KG1 (cell line): ENCODE results near the gene NSD1.
"Not testable (repeated sequence)": the region's sequence is repeated elsewhere in the genome, so short reads cannot be mapped to it uniquely, and the experiment has no call there.

ENCODE experiments used
- DNase-seq: peaks from one replicate; lab custom pipeline; 2025; lab: John Stamatoyannopoulos, UW

Gene NSD1

GRCh38 chr5:177130211-177131018, 3.2 kb upstream of the NSD1 start:
- DNase-seq = no peak

DNA sequence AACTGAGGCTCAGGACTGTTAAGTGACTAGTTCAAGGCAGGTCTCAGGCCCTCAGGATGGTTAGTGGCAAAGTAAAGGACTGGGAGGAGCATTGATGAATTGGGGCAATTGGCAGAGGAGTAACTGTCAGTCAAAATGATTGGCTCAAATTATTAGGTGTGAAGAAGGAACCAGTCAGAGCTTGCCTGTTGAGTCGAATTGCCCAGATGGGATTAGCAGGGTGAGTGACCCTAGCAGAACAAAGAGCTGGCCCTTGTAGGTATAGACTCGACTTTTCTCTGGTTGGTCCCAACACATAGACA, 2.6 kb upstream of the NSD1 start:
- DNase-seq = no peak

DNA sequence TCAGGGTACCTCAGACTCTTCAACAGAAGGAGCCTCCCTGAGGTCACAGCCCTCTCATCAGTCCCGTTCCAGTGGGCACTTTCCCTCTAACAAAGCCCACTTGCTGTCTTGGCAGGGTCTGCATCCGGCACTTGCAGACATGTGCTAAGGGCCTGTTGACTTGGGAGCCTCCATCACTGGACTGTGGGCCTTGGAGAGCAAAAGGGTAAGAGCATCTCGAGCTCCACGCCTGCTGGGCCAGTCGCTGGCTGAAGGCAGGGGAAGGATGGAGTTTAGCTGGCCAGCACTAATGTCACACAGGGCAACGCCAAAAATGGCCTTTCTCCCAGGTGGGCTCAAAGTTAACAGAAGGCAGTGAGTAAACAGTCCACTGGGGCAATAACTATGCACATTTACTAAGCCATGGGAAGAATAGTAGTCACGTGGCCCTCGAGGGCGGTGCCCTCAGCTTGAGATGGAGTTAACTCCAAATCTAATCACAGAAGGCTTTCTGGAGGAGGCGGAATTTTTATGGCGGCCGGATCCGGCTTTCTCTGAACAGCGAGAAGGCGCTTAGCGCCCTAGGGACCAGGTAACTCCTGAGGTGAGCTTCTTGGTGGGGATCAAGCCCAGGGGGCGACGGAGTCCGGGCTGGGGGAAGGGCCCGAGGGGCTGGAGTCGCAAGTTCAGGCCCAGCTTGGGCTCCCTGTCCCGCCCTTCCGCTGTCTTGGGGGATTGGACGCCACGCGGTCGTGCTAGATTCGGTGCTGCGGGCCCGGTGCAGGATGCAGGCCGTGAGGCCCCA, 2.0 kb upstream of the NSD1 start:
- DNase-seq = no peak

- no peak for DNase-seq
These were observed 1.2 kb upstream of the NSD1 start for GRCh38 chr5:177132136-177133095.

GRCh38 chr5:177133853-177134696, 502 bp downstream of the NSD1 start:
- peak; percentile 34 for DNase-seq

GRCh38 chr5:177134697-177135225, 1.2 kb downstream of the NSD1 start:
- DNase-seq = no peak

DNA sequence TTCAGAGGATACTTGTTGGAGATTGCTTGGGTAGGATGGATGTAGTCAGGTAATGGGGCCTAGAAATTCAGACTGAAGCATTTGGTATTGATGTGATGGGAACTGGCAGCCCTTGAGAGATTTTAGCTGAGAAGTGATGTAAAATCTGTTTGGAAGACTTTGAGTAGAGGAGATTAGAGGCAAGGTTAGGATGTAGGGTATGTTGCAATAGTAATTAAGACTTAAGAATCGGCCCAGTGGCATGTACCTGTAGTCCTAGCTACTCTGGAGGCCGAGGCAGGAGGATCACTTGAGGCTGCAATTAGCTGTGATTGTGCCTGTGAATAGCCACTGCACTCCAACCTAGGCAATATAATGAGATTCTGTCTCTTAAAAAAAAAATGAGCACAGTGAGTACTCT, 6.7 kb downstream of the NSD1 start:
- no peak for DNase-seq

DNA sequence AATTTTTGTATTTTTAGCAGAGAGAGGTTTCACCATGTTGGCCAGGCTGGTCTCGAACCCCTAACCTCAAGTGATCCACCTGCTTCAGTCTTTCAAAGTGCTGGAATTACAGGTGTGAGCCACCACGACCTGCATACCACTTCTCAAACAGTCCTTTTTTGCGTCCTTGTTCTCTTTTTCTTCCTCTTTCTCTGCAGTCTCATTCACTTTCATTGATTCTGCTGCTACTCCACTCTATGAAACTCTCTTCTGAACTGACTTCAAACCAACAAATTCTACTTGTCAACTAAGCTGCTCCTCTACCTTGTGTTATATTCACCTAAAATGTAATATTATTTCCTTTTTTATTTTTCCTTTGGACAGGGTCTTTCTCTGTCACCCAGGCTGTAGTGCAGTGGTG, 7.9 kb downstream of the NSD1 start:
- no peak for DNase-seq

GRCh38 chr5:177142098-177142611, 8.6 kb downstream of the NSD1 start:
- no peak for DNase-seq

- no peak for DNase-seq
These were observed 9.2 kb downstream of the NSD1 start for GRCh38 chr5:177142778-177143177.

- no peak for DNase-seq
These were observed 13.5 kb downstream of the NSD1 start for GRCh38 chr5:177146891-177147638.

DNA sequence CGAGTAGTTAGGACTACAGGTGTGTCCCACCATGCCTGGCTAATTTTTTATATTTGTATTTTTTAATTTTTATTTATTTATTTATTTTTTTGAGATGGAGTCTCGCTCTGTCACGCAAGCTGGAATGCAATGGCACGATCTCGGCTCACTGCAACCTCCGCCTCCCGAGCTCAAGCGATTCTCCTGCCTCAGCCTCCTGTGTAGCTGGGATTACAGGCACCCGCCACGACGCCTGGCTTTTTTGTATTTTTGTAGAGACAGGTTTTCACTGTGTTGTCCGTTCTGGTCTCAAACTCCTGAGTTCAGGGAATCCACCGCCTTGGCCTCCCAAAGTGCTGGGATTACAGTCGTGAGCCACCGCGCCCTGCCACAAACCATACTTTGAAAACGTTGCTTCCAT, 16.5 kb downstream of the NSD1 start:
- not testable (repeated sequence) for DNase-seq

DNA sequence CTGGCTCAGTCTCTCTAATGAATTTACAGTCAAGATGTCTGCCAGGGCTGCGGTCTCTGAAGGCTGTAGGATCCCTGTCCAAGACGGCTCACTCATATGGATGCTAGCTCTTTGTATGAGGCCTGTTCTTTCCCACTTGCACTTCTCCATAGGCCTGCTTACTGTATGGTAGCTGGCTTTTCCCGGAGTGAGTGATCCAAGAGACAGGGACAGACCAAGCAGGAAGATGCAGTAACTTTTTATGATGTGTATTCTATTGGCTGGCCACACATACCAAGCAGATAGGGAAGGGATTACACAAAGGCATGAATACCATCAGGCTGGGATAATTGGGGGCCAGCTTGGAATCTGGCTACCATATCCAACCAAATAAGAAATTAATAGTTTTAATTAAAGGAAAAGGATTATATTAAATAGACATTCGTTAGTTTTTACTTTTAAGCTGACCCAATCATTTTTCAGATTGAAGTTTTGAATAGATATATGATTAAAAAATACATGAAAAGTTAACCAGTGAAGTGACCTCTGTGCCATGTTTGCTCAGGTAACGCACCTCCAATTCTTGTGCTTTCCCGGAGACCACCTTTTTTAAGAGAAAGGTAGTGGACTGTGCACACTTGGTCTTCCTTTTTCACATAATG, 20.6 kb downstream of the NSD1 start:
- no peak for DNase-seq

GRCh38 chr5:177162379-177162778, 28.8 kb downstream of the NSD1 start:
- no peak for DNase-seq

- DNase-seq = no peak
These were observed 29.9 kb downstream of the NSD1 start for GRCh38 chr5:177163500-177163899.

- no peak for DNase-seq
These were observed 35.7 kb downstream of the NSD1 start for GRCh38 chr5:177169271-177169670.

DNA sequence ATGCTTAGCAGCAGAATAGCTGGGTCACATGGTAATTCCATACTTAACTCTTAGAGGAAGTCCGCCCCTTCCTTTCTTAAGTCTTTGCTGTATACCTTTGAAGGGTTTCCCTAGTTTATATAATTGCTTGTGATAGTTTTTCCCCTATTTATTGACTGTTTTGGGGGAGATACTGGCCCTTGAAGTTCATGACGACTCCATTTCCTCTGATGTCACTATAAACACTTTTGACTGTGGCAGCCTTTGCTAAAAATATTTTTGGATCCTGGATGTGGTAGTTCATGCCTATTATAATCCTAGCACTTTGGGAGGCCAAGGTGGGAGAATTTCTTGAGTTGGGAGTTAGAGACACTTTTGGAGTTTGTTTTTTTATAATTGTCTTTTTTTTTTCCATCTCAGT, 38.4 kb downstream of the NSD1 start:
- DNase-seq = no peak

GRCh38 chr5:177175336-177175735, 41.8 kb downstream of the NSD1 start:
- DNase-seq = no peak

DNA sequence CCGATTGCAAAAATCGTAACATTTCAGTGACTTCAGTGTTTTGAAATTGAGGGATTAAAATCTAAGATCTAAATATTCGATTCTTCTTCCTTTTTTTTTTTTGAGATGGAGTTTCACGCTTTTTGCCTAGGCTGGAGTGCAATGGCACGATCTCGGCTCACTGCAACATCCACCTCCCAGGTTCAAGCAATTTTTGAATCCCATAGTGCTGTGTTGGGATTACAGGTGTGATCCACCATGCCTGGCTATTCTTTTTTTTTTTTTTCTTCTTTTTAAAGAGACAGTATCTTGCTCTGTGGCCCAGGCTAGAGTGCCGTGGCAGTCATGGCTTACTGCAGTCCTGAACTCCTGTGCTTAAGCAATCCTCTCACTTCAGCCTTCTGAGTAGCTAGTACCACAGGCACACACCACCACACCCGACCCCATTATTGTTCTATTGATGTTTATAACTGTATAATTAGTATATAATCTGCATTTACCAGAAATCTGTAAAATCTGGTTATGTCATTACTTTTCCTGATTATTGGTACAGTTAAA, 42.7 kb downstream of the NSD1 start:
- DNase-seq = no peak
